Activated T-cell treated with anti-CD3 and anti-CD28 coated beads, Interleukin-2, amount 50 U/mL, for 4 hours (primary cell): ENCODE measurements around the gene EEF1AKMT1. TPM values are rescaled to one million over a fixed set of nuclear protein-coding genes. Genes with fewer than 3 reads are reported as not detected.

Experiments
- ATAC-seq, 2 donors: fragments of 200-7000 bp; cut with Tn5 transposase; one replicate each; pipeline ENCODE4 v1.10.0; 2021
- DNase-seq: peaks from one replicate; pipeline ENCODE4 v3.0.0-alpha.2; 2020
- H3K27me3 Mint-ChIP-seq: one replicate; pipeline ENCODE4 v1.8.0; 2021; ENCODE audit warnings: low read depth, mixed read lengths
- H3K36me3 Mint-ChIP-seq: one replicate; pipeline ENCODE4 v1.8.0; 2022; ENCODE audit warnings: mixed read lengths; ENCODE audit not compliant: insufficient read depth
- H3K4me1 Mint-ChIP-seq: one replicate; pipeline ENCODE4 v1.8.0; 2021; ENCODE audit warnings: low read depth, mixed read lengths
- H3K4me3 Mint-ChIP-seq: one replicate; pipeline ENCODE4 v1.8.0; 2021; ENCODE audit warnings: mild to moderate bottlenecking, moderate library complexity, mixed read lengths
- H3K9me3 Mint-ChIP-seq: one replicate; pipeline ENCODE4 v1.8.0; 2021; ENCODE audit warnings: mixed read lengths
- total RNA-seq, 3 donors: library from RNA; stranded (reverse); gene quantifications; one replicate each; pipeline ENCODE4 v1.2.1, GENCODE V29; 2021

The EEF1AKMT1 gene
- total RNA-seq, 3 donors from 2014 or later: 10.2 to 10.9 (median 10.5) TPM

GRCh38 chr13:20704459-20705069 lies 69.2 kb downstream of the EEF1AKMT1 start:
- no peak for ATAC-seq
- peak overlapping the region; percentile 68 for H3K4me3 Mint-ChIP-seq
- no peak for DNase-seq
- H3K9me3 Mint-ChIP-seq: no peaks in the 10 kb centered on the region
- peaks cover 22% of the 10 kb centered on the region for H3K27me3 Mint-ChIP-seq
- H3K4me1 Mint-ChIP-seq: peaks cover 7% of the 10 kb centered on the region
- H3K36me3 Mint-ChIP-seq: no peaks in the 10 kb centered on the region

DNA sequence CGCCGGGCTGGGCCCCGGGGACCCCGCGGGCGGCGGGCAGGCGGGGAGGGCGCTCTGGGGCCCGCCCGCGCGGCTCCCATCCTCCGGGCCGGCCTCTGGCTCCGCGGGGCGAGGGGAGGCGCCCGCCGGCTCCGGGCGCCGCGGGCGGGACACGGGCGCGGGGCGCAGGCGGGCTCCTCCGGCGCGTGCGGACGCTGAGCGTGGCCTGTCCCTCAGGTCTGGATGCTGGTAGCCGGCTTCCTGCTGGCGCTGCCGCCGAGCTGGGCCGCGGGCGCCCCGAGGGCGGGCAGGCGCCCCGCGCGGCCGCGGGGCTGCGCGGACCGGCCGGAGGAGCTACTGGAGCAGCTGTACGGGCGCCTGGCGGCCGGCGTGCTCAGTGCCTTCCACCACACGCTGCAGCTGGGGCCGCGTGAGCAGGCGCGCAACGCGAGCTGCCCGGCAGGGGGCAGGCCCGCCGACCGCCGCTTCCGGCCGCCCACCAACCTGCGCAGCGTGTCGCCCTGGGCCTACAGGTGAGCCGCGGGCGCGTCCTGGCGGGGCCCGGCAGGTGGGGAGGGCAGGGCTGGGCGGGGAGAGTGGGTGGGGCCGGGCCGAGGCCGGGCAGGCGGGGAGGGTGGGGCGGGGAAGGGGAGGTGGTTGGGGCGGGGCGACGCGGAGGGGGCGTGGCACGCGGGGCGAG lies 69.8 kb downstream of the EEF1AKMT1 start:
- Mint-ChIP-seq H3K9me3 (no peaks in the 10 kb centered on the region), H3K4me1 (peaks cover 7% of the 10 kb centered on the region), H3K36me3 (no peaks in the 10 kb centered on the region), H3K4me3 (no peak overlapping the region), H3K27me3 (peaks cover 24% of the 10 kb centered on the region)
- peak; percentile 89 to 92 for ATAC-seq
- peak; percentile 67 for DNase-seq

DNA sequence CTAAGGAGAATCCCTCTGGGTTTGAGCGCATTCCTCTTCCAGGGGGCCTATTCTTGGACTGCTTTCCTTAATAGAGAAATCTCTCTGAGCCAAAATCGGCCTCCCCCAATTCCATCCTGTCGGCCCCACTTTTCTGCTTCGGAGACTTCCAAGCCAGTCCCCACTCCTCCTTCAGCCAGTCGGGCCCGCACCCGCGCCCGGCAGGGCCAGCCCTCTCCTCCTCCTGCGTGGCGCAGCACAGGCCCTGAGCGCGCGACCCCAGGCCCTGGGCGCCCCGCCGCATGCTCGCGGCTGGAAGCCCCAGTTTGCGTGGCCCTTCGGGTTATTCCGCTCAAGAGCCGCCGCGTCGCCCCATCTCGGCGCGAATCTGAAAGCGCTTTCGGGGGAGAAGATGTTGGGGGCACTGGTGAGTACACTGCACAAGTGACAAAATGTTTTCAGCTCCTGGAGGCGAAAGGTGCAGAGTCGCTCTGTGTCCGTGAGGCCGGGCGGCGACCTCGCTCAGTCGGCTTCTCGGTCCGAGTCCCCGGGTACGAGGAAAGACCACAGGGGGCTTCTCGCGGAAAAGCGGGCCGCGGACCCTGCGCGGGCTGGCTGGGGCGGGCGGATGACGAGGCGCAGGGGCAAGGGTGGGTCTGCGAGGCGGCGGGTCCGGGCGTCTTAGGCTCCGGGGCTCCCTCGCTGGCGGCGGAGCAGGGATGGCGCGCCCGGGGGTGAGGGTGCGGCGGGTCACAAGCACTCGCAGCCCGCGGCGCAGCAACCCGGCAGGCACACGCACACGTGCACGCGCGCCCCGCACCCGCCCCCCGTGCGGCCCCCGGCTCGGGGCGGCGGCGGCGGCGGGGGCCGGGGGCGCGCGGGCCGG lies 70.6 kb downstream of the EEF1AKMT1 start, which contains the start of gene IL17D:
IL17D (plus strand) TSS at position 785 of the 865 bp plus-strand sequence. CDS start 303 bp downstream, outside the sequence.
- Mint-ChIP-seq H3K27me3 (peaks cover 27% of the 10 kb centered on the region), H3K36me3 (no peaks in the 10 kb centered on the region), H3K4me1 (peaks cover 7% of the 10 kb centered on the region), H3K4me3 (peak within 1 kb of the TSS; percentile 90), H3K9me3 (no peaks in the 10 kb centered on the region)
- peak; percentile 43 for DNase-seq
- ATAC-seq: peak; percentile 42 to 49

GRCh38 chr13:20702530-20702914 lies 71.2 kb downstream of the EEF1AKMT1 start:
- H3K27me3 Mint-ChIP-seq: peaks cover 30% of the 10 kb centered on the region
- H3K9me3 Mint-ChIP-seq: no peaks in the 10 kb centered on the region
- DNase-seq (no peak), ATAC-seq (no peak)
- H3K4me3 Mint-ChIP-seq: peak overlapping the region; percentile 90
- peaks cover 7% of the 10 kb centered on the region for H3K4me1 Mint-ChIP-seq
- no peaks in the 10 kb centered on the region for H3K36me3 Mint-ChIP-seq

GRCh38 chr13:20701461-20701860 lies 72.3 kb downstream of the EEF1AKMT1 start:
- no peak overlapping the region for H3K4me3 Mint-ChIP-seq
- H3K9me3 Mint-ChIP-seq: no peaks in the 10 kb centered on the region
- H3K27me3 Mint-ChIP-seq: peaks cover 30% of the 10 kb centered on the region
- ATAC-seq (no peak), DNase-seq (no peak)
- H3K4me1 Mint-ChIP-seq: peaks cover 7% of the 10 kb centered on the region
- no peaks in the 10 kb centered on the region for H3K36me3 Mint-ChIP-seq

DNA sequence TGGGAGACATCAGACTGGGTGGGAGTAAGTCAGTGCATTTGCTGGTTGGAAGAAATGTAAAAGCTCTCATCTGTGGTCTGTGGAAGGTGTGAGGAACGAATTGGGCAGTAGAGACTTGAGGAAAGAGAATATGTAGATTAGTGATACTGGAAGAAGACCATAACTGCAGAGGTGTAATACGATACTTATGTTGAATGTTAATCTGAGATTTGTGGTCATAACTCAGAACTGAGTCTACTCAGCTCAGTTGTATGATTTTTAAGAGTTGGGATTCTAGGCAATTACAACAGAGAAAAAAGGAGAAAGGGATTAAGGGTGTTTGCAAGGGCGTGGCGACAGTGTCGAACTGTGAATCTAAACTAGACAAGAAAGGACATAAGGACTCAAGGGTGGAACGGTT lies 73.5 kb downstream of the EEF1AKMT1 start:
- no peaks in the 10 kb centered on the region for H3K36me3 Mint-ChIP-seq
- no peak for DNase-seq
- H3K4me3 Mint-ChIP-seq: no peak overlapping the region
- ATAC-seq: no peak
- H3K9me3 Mint-ChIP-seq: no peaks in the 10 kb centered on the region
- H3K4me1 Mint-ChIP-seq: peaks cover 7% of the 10 kb centered on the region
- peaks cover 36% of the 10 kb centered on the region for H3K27me3 Mint-ChIP-seq

GRCh38 chr13:20699715-20700114 lies 74.0 kb downstream of the EEF1AKMT1 start:
- Mint-ChIP-seq H3K27me3 (peaks cover 36% of the 10 kb centered on the region), H3K9me3 (no peaks in the 10 kb centered on the region), H3K4me3 (no peak overlapping the region), H3K4me1 (peaks cover 7% of the 10 kb centered on the region), H3K36me3 (no peaks in the 10 kb centered on the region)
- DNase-seq: no peak
- ATAC-seq: no peak

DNA sequence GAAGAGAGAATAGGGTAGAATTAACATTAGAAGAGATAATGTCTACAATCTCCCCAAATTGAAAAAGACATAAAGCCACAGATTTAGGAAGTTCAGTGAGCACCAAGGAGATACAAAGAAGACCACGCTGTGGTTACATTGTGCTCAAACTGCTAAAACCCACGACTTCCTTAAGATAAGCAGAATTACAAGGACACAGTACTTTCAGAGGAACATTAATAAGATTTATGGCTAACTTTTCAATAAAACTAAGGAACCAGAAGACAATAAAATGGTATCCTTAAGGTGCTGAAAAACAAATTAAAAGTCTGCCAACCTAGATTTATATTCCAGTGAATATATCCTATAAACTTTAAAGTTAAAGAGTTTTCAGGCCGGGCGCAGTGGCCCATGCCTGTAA lies 77.7 kb downstream of the EEF1AKMT1 start:
- no peak for ATAC-seq
- Mint-ChIP-seq H3K4me3 (no peak overlapping the region), H3K27me3 (peaks cover 29% of the 10 kb centered on the region), H3K9me3 (no peaks in the 10 kb centered on the region), H3K4me1 (no peaks in the 10 kb centered on the region), H3K36me3 (no peaks in the 10 kb centered on the region)
- DNase-seq: no peak

GRCh38 chr13:20691616-20692015 lies 82.1 kb downstream of the EEF1AKMT1 start:
- Mint-ChIP-seq H3K27me3 (peaks cover 8% of the 10 kb centered on the region), H3K9me3 (no peaks in the 10 kb centered on the region), H3K4me1 (no peaks in the 10 kb centered on the region), H3K36me3 (peaks cover 2% of the 10 kb centered on the region), H3K4me3 (no peak overlapping the region)
- no peak for ATAC-seq
- DNase-seq: no peak

DNA sequence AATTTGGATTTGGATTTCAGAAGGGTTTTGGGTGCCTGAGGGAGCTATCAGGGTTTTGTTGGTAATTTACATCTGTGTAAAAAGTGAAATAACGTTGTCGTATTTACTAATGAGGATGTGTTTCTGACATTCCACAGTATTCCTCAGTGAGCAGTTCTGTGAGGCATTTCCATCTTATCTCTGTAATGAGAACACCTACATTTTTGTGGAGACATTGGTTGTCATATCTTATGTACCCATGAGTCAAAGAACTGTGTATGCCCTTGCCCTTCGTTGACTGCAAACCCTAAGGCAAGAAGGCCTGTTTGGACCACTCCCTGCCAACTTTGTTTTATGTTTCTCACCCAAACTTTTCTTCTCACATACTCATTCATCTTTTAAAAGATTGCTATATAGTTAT lies 84.5 kb downstream of the EEF1AKMT1 start:
- no peak for ATAC-seq
- Mint-ChIP-seq H3K27me3 (peaks cover 2% of the 10 kb centered on the region), H3K4me1 (no peaks in the 10 kb centered on the region), H3K9me3 (no peaks in the 10 kb centered on the region), H3K36me3 (peaks cover 6% of the 10 kb centered on the region), H3K4me3 (no peak overlapping the region)
- no peak for DNase-seq

GRCh38 chr13:20686863-20687579 lies 86.7 kb downstream of the EEF1AKMT1 start:
- Mint-ChIP-seq H3K4me1 (no peaks in the 10 kb centered on the region), H3K36me3 (peaks cover 12% of the 10 kb centered on the region), H3K4me3 (no peak overlapping the region), H3K9me3 (no peaks in the 10 kb centered on the region), H3K27me3 (no peaks in the 10 kb centered on the region)
- no peak for ATAC-seq
- no peak for DNase-seq

GRCh38 chr13:20686167-20686566 lies 87.6 kb downstream of the EEF1AKMT1 start:
- Mint-ChIP-seq H3K4me3 (no peak overlapping the region), H3K36me3 (peaks cover 12% of the 10 kb centered on the region), H3K27me3 (no peaks in the 10 kb centered on the region), H3K4me1 (no peaks in the 10 kb centered on the region), H3K9me3 (no peaks in the 10 kb centered on the region)
- ATAC-seq: no peak
- DNase-seq: no peak

- Mint-ChIP-seq H3K4me1 (no peaks in the 10 kb centered on the region), H3K36me3 (peaks cover 21% of the 10 kb centered on the region), H3K4me3 (no peak overlapping the region), H3K27me3 (no peaks in the 10 kb centered on the region), H3K9me3 (no peaks in the 10 kb centered on the region)
- ATAC-seq (no peak), DNase-seq (no peak)
Measured at GRCh38 chr13:20685092-20685491, 88.7 kb downstream of the EEF1AKMT1 start.

GRCh38 chr13:20684546-20684945 lies 89.2 kb downstream of the EEF1AKMT1 start:
- no peaks in the 10 kb centered on the region for H3K4me1 Mint-ChIP-seq
- no peaks in the 10 kb centered on the region for H3K27me3 Mint-ChIP-seq
- H3K9me3 Mint-ChIP-seq: no peaks in the 10 kb centered on the region
- no peak for DNase-seq
- no peak overlapping the region for H3K4me3 Mint-ChIP-seq
- peaks cover 21% of the 10 kb centered on the region for H3K36me3 Mint-ChIP-seq
- ATAC-seq: no peak
